Astrocyte (in vitro differentiated cells and primary cell): Measurements from ENCODE around the gene CD276. TPM values are rescaled to one million over a fixed set of nuclear protein-coding genes. Genes with fewer than 3 reads are reported as not detected.

ENCODE experiments used
- DNase-seq: peaks from one replicate; pipeline ENCODE4 v3.0.0-alpha.2; 2010; ENCODE audit warnings: low read depth
- FAIRE-seq: peaks from 2 replicates; lab custom pipeline; 2011; peaks lifted over from hg19 to GRCh38; lab: Jason Lieb, UNC
- H2AFZ ChIP-seq: 2 replicates; pipeline ENCODE4 v1.6.0; 2012; ENCODE audit warnings: low read depth, low read length, inconsistent platforms
- H3K27ac ChIP-seq: 2 replicates; pipeline ENCODE4 v1.5.1; 2011; ENCODE audit warnings: low read depth, low read length, inconsistent platforms
- H3K27me3 ChIP-seq: 2 replicates; pipeline ENCODE4 v1.6.0; 2011; ENCODE audit warnings: low read length, inconsistent platforms; ENCODE audit not compliant: insufficient read depth
- H3K36me3 ChIP-seq: 2 replicates; pipeline ENCODE4 v1.5.1; 2011; ENCODE audit warnings: low read length, inconsistent platforms; ENCODE audit not compliant: insufficient read depth
- H3K4me1 ChIP-seq: 2 replicates; pipeline ENCODE4 v1.5.1; 2011; ENCODE audit warnings: low read length, inconsistent platforms; ENCODE audit not compliant: insufficient read depth
- H3K4me2 ChIP-seq: 2 replicates; pipeline ENCODE4 v1.6.0; 2012; ENCODE audit warnings: low read length, inconsistent platforms
- H3K4me3 ChIP-seq: 2 replicates; pipeline ENCODE4 v1.5.1; 2011; ENCODE audit warnings: low read depth, mild to moderate bottlenecking, low read length, inconsistent platforms; ENCODE audit not compliant: insufficient read depth
- H3K79me2 ChIP-seq: 2 replicates; pipeline ENCODE4 v1.6.0; 2012; ENCODE audit warnings: mild to moderate bottlenecking, low read length, inconsistent platforms; ENCODE audit not compliant: insufficient read depth
- H3K9ac ChIP-seq: 2 replicates; pipeline ENCODE4 v1.6.0; 2012; ENCODE audit warnings: mild to moderate bottlenecking, low read length, inconsistent platforms
- H3K9me3 ChIP-seq: 2 replicates; pipeline ENCODE4 v1.5.1; 2012; ENCODE audit warnings: low read depth, mild to moderate bottlenecking, low read length, inconsistent platforms; ENCODE audit not compliant: insufficient read depth
- H4K20me1 ChIP-seq: 2 replicates; pipeline ENCODE4 v1.6.0; 2012; ENCODE audit warnings: low read length, inconsistent platforms; ENCODE audit not compliant: insufficient read depth
- H3K27ac Mint-ChIP-seq: one replicate; pipeline ENCODE4 v1.8.0; 2021; ENCODE audit warnings: mild to moderate bottlenecking, mixed read lengths; ENCODE audit not compliant: unreplicated experiment
- H3K27me3 Mint-ChIP-seq: one replicate; pipeline ENCODE4 v1.8.0; 2021; ENCODE audit warnings: low read depth, mixed read lengths; ENCODE audit not compliant: unreplicated experiment
- H3K36me3 Mint-ChIP-seq: one replicate; pipeline ENCODE4 v1.8.0; 2021; ENCODE audit warnings: low read depth, mixed read lengths; ENCODE audit not compliant: unreplicated experiment
- H3K4me1 Mint-ChIP-seq: one replicate; pipeline ENCODE4 v1.8.0; 2021; ENCODE audit warnings: low read depth, mixed read lengths; ENCODE audit not compliant: unreplicated experiment
- H3K4me3 Mint-ChIP-seq: one replicate; pipeline ENCODE4 v1.8.0; 2021; ENCODE audit warnings: mild to moderate bottlenecking, moderate library complexity, mixed read lengths; ENCODE audit not compliant: unreplicated experiment
- H3K9me3 Mint-ChIP-seq: one replicate; pipeline ENCODE4 v1.8.0; 2021; ENCODE audit warnings: mild to moderate bottlenecking, mixed read lengths; ENCODE audit not compliant: unreplicated experiment
- EZH2 ChIP-seq: IDR thresholded peaks from 2 replicates; pipeline ENCODE4 v1.6.1; 2012; ENCODE audit warnings: mild to moderate bottlenecking, low read length, inconsistent platforms; ENCODE audit not compliant: insufficient read depth
- total RNA-seq: library from RNA; stranded (reverse); gene quantifications from 2 replicates; pipeline ENCODE4 v1.2.1, GENCODE V29; 2021
- TF ChIP-seq, protein P1 (sequence below): IDR thresholded peaks from 2 replicates; pipeline ENCODE4 v1.5.1; 2011; ENCODE audit warnings: low read depth, mild to moderate bottlenecking, inconsistent platforms, low read length, moderate library complexity; ENCODE audit not compliant: insufficient read depth

Gene CD276
- total RNA-seq, 1 donor from 2014 or later: 225 TPM

GRCh38 chr15:73660455-73660854 is 23.7 kb upstream of the CD276 start:
- Histone ChIP-seq H3K9ac (no peak overlapping the region), H3K27ac (no peak overlapping the region), H3K36me3 (no peaks in the 10 kb centered on the region), H3K4me3 (no peak overlapping the region), H3K27me3 (peaks cover 9% of the 10 kb centered on the region), H3K4me1 (no peaks in the 10 kb centered on the region), H3K4me2 (no peak overlapping the region), H3K79me2 (no peaks in the 10 kb centered on the region), H3K9me3 (peaks cover 5% of the 10 kb centered on the region), H2AFZ (no peak overlapping the region), H4K20me1 (no peaks in the 10 kb centered on the region)
- H3K4me3 Mint-ChIP-seq: no peak overlapping the region
- DNase-seq (no peak), FAIRE-seq (no peak)
- no peaks in the 10 kb centered on the region for H3K9me3 Mint-ChIP-seq
- H3K4me1 Mint-ChIP-seq: no peaks in the 10 kb centered on the region
- no peak overlapping the region for H3K27ac Mint-ChIP-seq
- H3K27me3 Mint-ChIP-seq: peaks cover 8% of the 10 kb centered on the region
- H3K36me3 Mint-ChIP-seq: no peaks in the 10 kb centered on the region
- TF ChIP-seq, protein P1, sequence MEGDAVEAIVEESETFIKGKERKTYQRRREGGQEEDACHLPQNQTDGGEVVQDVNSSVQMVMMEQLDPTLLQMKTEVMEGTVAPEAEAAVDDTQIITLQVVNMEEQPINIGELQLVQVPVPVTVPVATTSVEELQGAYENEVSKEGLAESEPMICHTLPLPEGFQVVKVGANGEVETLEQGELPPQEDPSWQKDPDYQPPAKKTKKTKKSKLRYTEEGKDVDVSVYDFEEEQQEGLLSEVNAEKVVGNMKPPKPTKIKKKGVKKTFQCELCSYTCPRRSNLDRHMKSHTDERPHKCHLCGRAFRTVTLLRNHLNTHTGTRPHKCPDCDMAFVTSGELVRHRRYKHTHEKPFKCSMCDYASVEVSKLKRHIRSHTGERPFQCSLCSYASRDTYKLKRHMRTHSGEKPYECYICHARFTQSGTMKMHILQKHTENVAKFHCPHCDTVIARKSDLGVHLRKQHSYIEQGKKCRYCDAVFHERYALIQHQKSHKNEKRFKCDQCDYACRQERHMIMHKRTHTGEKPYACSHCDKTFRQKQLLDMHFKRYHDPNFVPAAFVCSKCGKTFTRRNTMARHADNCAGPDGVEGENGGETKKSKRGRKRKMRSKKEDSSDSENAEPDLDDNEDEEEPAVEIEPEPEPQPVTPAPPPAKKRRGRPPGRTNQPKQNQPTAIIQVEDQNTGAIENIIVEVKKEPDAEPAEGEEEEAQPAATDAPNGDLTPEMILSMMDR: no peak
- TF ChIP-seq EZH2: no peak

- no peak overlapping the region for H3K27ac ChIP-seq
- peaks cover 2% of the 10 kb centered on the region for H3K4me1 Mint-ChIP-seq
- no peak overlapping the region for H3K4me2 ChIP-seq
- H4K20me1 ChIP-seq: peaks cover 4% of the 10 kb centered on the region
- H3K4me3 Mint-ChIP-seq: no peak overlapping the region
- peaks cover 27% of the 10 kb centered on the region for H3K27me3 ChIP-seq
- no peaks in the 10 kb centered on the region for H3K36me3 Mint-ChIP-seq
- H2AFZ ChIP-seq: no peak overlapping the region
- H3K9me3 ChIP-seq: no peaks in the 10 kb centered on the region
- H3K9me3 Mint-ChIP-seq: peaks cover 3% of the 10 kb centered on the region
- peaks cover 17% of the 10 kb centered on the region for H3K27me3 Mint-ChIP-seq
- no peak for FAIRE-seq
- no peak overlapping the region for H3K27ac Mint-ChIP-seq
- no peaks in the 10 kb centered on the region for H3K36me3 ChIP-seq
- no peak overlapping the region for H3K9ac ChIP-seq
- no peaks in the 10 kb centered on the region for H3K79me2 ChIP-seq
- no peak for DNase-seq
- no peak for TF ChIP-seq EZH2
- TF ChIP-seq, protein P1: no peak
- no peak overlapping the region for H3K4me3 ChIP-seq
- no peaks in the 10 kb centered on the region for H3K4me1 ChIP-seq
Observed at GRCh38 chr15:73674587-73674986, 9.6 kb upstream of the CD276 start.

DNA sequence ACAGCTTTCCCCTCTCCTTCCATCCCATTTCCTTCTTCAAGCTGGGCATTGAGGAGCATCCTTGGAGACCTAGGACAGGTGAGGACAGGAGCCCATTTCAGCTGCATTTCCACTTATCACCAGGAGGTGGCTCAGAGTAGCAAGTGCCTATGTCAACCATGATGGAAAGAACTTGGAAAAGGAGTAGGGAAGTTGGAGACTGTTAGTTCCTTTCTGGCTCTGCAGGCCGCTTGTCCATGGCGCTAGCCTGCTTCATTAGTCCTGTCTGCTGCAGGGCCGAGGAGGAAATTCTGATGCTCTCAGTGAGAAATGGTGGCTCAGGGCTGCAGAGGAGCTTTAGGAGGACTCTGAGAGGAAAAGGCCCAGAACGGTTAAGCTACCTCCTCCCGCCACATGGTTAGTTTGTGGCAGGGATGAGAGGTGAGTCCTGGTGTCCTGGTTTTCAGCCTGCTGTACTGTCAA is 7.0 kb upstream of the CD276 start:
- Histone ChIP-seq H3K27me3 (peaks cover 20% of the 10 kb centered on the region), H3K79me2 (no peaks in the 10 kb centered on the region), H3K9ac (no peak overlapping the region), H3K27ac (no peak overlapping the region), H2AFZ (no peak overlapping the region), H4K20me1 (peaks cover 4% of the 10 kb centered on the region), H3K36me3 (no peaks in the 10 kb centered on the region), H3K4me3 (no peak overlapping the region), H3K4me1 (no peaks in the 10 kb centered on the region), H3K4me2 (no peak overlapping the region), H3K9me3 (no peaks in the 10 kb centered on the region)
- Mint-ChIP-seq H3K27ac (no peak overlapping the region), H3K36me3 (no peaks in the 10 kb centered on the region), H3K4me3 (no peak overlapping the region), H3K9me3 (peaks cover 3% of the 10 kb centered on the region), H3K4me1 (peaks cover 9% of the 10 kb centered on the region), H3K27me3 (peaks cover 16% of the 10 kb centered on the region)
- DNase-seq: peak; percentile 41
- TF ChIP-seq, protein P1: peak; percentile 85
- no peak for TF ChIP-seq EZH2
- FAIRE-seq: peak; percentile 43
